Measurements from ENCODE around the gene RAD9A.
A peak's percentile ranks its signal among the peaks of the same experiment; 100 is the strongest.

The RAD9A gene

DNA sequence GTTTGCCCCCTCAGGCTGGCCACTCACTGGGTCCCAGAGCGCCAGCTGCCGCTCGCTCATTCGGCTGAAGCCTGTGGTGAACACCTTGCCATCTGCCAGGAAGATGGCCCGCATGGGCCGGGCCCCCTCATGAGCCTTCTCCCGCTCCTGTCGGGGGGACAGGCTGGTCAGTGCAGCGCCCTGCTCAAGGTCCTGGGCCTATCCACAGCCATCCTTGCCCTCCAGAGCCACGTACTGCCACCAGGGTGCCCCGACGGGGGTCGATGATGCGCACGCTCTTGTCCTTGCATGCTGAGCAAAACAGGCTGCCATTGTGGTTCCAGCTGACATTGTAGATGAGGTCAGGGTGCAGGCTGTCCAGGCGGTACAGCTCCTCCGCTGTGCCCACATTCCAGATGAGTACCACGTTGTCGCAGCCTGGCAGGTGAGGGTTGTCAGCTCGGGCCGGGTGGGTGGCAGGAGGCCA is 49.3 kb downstream of the RAD9A start:
- peak; percentile 43 for DNase-seq (ENCODE audit: low read depth)
- TF ChIP-seq POLR2A (IDR thresholded peaks at IDR 0.05; ENCODE audit: extremely low read depth, insufficient read length) (no peak), MYC (IDR thresholded peaks at IDR 0.05; ENCODE audit: low read depth, low read length) (no peak)
- TF ChIP-seq, protein P1, sequence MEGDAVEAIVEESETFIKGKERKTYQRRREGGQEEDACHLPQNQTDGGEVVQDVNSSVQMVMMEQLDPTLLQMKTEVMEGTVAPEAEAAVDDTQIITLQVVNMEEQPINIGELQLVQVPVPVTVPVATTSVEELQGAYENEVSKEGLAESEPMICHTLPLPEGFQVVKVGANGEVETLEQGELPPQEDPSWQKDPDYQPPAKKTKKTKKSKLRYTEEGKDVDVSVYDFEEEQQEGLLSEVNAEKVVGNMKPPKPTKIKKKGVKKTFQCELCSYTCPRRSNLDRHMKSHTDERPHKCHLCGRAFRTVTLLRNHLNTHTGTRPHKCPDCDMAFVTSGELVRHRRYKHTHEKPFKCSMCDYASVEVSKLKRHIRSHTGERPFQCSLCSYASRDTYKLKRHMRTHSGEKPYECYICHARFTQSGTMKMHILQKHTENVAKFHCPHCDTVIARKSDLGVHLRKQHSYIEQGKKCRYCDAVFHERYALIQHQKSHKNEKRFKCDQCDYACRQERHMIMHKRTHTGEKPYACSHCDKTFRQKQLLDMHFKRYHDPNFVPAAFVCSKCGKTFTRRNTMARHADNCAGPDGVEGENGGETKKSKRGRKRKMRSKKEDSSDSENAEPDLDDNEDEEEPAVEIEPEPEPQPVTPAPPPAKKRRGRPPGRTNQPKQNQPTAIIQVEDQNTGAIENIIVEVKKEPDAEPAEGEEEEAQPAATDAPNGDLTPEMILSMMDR (IDR thresholded peaks at IDR 0.05; ENCODE audit: low read depth, low read length) = no peak
- TF ChIP-seq, protein P2, sequence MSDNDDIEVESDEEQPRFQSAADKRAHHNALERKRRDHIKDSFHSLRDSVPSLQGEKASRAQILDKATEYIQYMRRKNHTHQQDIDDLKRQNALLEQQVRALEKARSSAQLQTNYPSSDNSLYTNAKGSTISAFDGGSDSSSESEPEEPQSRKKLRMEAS (IDR thresholded peaks at IDR 0.05; ENCODE audit: low read depth, low read length) = no peak
- H3K4me3 ChIP-seq (ENCODE audit: low read depth, low read length) = no peak overlapping the region

DNA sequence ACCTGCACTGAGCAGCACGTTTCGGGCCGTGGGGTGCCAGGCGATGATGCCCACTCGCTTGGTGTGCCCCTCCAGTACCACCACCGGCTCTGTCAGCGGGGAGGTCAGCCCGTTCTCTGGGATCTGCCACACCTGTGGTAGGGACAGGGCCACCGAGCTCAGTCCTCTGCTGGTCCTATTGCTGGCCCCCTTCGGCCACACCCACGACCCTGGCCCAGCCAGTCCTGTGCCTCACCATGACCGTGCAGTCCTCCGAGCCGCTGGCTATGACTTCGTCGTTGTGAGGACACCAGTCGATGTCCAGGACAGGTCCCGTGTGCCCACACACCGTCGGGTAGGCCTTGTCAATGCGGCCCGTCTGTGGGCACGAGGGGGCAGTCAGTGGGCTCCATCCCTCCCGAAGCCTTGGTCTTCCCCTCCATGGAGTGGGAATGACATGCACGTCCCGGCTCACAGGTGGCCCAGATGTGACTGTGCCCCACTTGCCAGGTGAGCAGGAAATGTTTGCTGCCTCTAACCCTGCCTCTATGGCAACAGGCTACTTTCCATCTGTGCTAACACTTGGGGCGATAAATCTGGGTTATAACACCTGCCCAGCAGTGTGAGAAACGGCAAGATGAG is 50.1 kb downstream of the RAD9A start:
- no peak overlapping the region for H3K4me3 ChIP-seq (ENCODE audit: low read depth, low read length)
- peak; percentile 40 for DNase-seq (ENCODE audit: low read depth)
- no peak for TF ChIP-seq MYC (IDR thresholded peaks at IDR 0.05; ENCODE audit: low read depth, low read length)
- TF ChIP-seq POLR2A (IDR thresholded peaks at IDR 0.05; ENCODE audit: extremely low read depth, insufficient read length) = no peak
- TF ChIP-seq, protein P1 (IDR thresholded peaks at IDR 0.05; ENCODE audit: low read depth, low read length) = no peak
- TF ChIP-seq, protein P2 (IDR thresholded peaks at IDR 0.05; ENCODE audit: low read depth, low read length) = no peak

DNA sequence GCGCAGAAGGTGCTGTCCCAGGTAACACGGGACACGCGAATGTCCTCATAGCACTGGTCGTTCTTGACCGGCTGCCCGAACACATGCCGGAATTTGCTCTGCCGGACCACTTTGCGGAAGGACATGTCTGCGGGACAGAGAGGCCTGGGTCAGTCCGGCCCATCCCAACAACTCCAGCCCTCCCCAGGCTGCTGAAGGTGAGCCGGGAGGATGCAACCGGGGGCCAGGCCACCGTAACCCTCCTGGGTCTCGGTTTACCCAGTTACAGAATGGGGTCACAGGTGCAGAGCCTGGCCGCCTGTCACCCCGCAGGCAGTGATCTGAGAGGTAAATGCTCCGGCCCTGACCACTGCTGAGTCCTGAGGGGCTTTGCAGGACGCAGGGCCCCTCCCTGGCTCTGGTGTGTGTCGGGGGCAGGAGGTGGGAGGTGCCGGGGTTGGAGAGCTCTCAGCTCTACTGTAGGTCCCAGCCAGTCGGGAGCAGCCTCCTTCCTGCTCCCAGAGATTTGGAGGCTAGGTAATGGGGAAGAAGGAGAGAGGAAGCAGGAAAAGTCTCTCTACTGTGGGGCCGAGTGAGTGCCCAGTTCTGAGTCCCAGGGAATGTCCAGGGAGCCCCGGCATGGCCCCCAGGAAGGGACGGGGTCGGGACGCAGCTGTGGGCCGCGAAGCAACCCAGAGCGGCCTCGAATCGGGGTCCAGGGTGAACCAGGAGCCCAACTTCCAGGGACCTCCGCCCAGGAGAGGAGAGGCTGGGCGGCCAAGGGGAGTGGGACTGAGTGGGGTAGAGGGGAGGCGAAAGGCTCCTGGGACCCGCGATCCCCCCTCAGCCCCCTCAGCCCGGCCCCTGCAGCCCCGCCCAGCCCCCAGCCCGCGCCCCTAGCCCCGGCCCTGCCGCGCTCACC is 51.0 kb downstream of the RAD9A start:
- TF ChIP-seq, protein P2 (IDR thresholded peaks at IDR 0.05; ENCODE audit: low read depth, low read length) = no peak
- TF ChIP-seq, protein P1 (IDR thresholded peaks at IDR 0.05; ENCODE audit: low read depth, low read length) = no peak
- no peak for TF ChIP-seq POLR2A (IDR thresholded peaks at IDR 0.05; ENCODE audit: extremely low read depth, insufficient read length)
- no peak for TF ChIP-seq MYC (IDR thresholded peaks at IDR 0.05; ENCODE audit: low read depth, low read length)
- peak; percentile 38 for DNase-seq (ENCODE audit: low read depth)
- H3K4me3 ChIP-seq (ENCODE audit: low read depth, low read length) = no peak overlapping the region

DNA sequence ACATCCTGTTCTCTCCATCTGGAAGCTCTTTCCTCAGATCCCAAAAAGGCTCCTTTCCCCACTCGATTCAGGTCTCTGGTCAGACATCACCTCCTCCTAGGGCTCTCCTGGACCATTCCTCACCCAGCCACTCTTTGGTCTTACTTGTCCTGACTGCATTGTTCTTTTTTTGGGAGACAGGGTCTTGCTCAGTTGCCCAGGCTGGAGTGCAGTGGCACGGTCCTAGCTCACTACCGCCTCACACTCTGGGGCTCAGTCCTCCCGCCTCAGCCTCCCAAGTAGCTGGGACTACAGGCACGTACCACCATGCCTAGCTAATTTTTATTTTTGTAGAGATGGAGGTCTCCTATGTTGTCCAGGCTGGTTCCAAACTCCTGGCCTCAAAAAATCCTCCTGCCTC is 53.7 kb downstream of the RAD9A start:
- no peak for TF ChIP-seq MYC (IDR thresholded peaks at IDR 0.05; ENCODE audit: low read depth, low read length)
- peak; percentile 3 for TF ChIP-seq POLR2A (IDR thresholded peaks at IDR 0.05; ENCODE audit: extremely low read depth, insufficient read length)
- TF ChIP-seq, protein P2 (IDR thresholded peaks at IDR 0.05; ENCODE audit: low read depth, low read length) = no peak
- TF ChIP-seq, protein P1 (IDR thresholded peaks at IDR 0.05; ENCODE audit: low read depth, low read length) = no peak
- H3K4me3 ChIP-seq (ENCODE audit: low read depth, low read length) = no peak overlapping the region
- DNase-seq (ENCODE audit: low read depth) = no peak

Measured in NB4 (cell line).